ENCODE results near the gene LRR1.

DNA sequence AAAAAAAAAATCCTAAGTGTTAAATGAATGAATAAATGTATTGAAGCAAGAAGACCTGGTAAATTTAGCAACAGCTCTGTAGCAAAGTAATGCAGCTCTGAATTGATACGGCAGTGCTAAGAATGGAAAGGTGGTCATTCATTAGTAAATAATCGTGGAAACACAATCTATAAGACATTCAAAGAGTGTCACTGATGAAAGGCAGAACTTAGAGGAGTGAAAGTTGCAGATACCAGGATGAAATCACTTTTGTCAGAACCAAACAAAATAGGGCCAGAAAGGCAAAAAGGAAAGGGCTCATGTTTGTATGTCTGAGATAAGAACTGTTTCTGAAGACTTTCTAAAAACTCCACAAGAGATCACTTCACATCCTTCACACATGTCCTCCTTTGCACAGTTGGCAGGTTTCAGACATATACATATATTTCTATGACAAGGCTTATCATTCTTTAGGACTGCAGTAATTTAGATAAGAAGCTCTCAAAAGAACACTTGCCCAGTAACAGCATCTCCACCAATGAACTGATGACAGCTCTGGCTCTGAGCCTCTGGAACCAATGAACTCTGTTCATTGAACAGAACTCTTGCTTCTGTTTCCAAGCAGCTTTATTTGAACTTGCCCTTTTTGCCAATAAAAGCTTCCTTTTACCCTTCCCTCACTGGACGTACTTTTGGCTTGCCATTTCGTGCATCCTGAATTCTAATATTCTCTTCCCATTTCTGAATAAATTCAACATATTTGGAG lies 4.2 kb upstream of the LRR1 start:
- TF ChIP-seq, protein P1, sequence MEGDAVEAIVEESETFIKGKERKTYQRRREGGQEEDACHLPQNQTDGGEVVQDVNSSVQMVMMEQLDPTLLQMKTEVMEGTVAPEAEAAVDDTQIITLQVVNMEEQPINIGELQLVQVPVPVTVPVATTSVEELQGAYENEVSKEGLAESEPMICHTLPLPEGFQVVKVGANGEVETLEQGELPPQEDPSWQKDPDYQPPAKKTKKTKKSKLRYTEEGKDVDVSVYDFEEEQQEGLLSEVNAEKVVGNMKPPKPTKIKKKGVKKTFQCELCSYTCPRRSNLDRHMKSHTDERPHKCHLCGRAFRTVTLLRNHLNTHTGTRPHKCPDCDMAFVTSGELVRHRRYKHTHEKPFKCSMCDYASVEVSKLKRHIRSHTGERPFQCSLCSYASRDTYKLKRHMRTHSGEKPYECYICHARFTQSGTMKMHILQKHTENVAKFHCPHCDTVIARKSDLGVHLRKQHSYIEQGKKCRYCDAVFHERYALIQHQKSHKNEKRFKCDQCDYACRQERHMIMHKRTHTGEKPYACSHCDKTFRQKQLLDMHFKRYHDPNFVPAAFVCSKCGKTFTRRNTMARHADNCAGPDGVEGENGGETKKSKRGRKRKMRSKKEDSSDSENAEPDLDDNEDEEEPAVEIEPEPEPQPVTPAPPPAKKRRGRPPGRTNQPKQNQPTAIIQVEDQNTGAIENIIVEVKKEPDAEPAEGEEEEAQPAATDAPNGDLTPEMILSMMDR (IDR thresholded peaks at IDR 0.05): no peak
- TF ChIP-seq POLR2A (IDR thresholded peaks at IDR 0.05) (no peak), POLR2AphosphoS5 (IDR thresholded peaks at IDR 0.05) (no peak)
